HG02759 (cell line): Measurements from ENCODE around the gene ZNF691.
"Not testable (repeated sequence)": the region's sequence is repeated elsewhere in the genome, so short reads cannot be mapped to it uniquely, and the experiment has no call there.

Experiments used
- ATAC-seq: cut with Tn5 transposase; IDR thresholded peaks from one replicate; pipeline ENCODE4 v1.9.1; 2021; ENCODE audit warnings: mild to moderate bottlenecking, moderate library complexity; ENCODE audit not compliant: unreplicated experiment

Gene ZNF691

DNA sequence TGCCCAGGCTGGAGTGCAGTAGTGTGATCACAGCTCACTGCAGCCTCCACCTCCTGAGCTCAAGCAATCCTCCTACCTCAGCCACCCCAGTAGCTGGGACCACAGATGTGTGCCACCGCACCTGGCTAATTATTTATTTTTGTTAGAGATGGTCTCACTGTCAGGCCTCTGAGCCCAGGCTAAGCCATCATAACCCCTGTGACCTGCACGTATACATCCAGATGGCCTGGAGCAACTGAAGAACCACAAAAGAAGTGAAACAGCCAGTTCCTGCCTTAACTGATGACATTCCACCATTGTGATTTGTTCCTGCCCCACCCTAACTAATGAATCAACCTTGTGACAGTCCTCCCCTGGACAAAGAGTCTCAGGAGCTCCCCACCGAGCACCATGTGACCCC lies 10.1 kb downstream of the ZNF691 start:
- not testable (repeated sequence) for ATAC-seq

DNA sequence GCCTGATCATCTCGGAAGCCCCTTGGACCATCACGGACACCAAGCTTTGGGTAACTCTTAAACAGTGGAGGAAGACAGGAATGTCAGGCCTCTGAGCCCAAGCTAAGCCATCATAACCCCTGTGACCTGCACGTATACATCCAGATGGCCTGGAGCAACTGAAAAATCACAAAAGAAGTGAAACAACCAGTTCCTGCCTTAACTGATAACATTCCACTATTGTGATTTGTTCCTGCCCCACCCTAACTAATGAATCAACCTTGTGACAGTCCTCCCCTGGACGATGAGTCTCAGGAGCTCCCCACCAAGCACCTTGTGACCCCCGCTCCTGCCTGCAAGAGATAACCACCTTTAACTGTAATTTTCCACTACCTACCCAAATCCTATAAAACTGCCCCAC lies 13.0 kb downstream of the ZNF691 start:
- ATAC-seq: not testable (repeated sequence)

DNA sequence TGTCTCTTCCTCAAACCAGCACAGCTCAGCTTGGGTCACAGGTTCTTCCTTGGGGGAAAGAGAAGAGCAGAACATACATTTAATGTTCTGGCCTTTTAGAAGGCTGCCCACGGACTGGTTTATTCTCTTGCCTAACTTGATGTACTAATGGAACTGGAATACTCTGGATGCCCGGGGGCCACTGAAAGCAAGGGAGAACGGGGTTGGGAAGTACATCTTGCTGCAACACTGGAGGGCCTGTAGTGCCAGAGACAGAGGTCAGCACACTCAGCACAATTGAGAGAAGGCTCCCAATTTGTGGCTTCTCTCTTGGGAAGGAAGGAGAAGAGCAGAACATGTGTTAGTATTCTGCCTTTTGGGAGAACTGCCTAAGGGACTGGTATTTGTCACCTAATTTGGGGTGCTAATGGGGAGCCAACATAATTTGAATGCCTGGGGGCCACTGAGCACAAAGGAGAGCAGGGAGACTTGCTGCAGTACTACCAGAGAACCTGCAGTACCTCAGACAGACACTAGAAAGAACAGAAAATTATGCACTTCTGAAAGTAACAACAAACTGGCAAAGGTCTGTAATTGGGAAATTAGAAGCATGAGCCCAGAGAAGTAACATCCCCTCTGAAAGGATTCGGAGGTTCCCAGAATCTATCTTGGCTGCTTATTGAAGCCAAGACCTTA lies 14.1 kb downstream of the ZNF691 start:
- ATAC-seq: no peak

GRCh38 chr1:42861014-42861399 lies 14.6 kb downstream of the ZNF691 start:
- ATAC-seq: no peak

GRCh38 chr1:42866549-42866948 lies 20.1 kb downstream of the ZNF691 start:
- ATAC-seq: no peak

DNA sequence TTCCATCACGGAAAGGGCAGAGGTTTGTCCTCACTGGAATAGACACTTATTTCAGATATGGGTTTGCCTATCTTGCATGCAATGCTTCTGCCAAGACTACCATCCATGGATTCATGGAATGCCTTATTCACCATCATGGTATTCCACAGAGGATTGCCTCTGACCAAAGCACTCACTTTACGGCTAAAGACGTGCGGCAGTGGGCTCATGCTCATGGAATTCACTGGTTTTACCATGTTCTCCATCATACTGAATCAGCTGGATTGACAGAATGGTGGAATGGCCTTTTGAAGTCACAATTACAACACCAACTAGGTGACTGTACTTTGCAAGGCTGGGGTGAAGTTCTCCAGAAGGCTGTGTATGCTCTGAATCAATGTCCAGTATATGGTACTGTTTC lies 22.1 kb downstream of the ZNF691 start:
- ATAC-seq: not testable (repeated sequence)

DNA sequence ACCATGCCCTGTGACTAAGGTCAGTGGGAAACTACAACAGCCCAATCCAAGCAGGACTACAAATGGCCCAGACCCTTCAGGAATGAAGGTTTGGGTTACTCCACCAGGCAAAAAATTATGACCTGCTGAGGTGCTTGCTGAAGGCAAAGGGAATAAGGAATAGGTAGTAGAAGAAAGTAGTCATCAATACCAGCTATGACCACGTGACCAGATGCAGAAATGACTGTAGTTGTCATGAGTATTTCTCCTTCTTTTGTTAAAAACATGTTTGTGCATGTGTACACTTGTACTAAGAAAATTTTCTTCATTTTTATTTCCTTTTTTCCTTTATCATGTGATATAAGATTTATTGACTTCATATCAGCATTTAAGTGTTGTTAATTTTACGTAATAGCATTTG lies 22.8 kb downstream of the ZNF691 start:
- not testable (repeated sequence) for ATAC-seq

DNA sequence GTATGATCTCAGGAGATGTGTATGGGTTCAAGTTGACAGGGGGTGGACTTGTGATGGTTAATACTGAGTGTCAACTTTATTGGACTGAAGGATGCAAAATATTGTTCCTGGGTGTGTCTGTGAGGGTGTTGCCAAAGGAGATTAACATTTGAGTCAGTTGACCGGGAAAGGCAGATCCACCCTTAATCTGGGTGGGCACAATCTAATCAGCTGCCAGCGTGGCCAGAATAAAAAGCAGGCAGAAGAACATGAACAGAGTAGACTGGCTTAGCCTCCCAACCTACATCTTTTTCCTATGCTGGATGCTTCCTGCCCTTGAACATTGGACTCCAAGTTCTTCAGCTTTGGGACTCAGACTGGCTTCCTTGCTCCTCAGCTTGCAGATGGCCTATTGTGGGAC lies 23.3 kb downstream of the ZNF691 start:
- ATAC-seq: not testable (repeated sequence)

- not testable (repeated sequence) for ATAC-seq
These were observed 26.7 kb downstream of the ZNF691 start for GRCh38 chr1:42873108-42873507.

DNA sequence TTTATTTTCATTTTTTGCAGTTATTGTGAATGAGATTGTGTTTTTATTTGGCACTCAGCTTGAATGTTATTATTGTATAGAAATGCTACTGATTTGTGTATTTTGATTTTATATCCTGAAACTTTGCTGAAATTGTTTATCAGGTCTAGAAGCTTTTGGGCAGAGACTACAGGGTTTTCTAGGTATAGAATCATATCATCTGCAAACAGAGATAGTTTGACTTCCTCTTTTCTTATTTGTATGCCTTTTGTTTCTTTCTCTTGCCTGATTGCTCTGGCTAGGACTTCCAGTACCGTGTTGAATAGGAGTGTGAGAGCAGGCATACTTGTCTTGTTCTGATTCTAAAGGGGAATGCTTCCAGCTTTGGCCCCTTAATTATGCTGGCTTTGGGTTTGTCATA lies 27.3 kb downstream of the ZNF691 start:
- no peak for ATAC-seq

- no peak for ATAC-seq
These were observed 29.6 kb downstream of the ZNF691 start for GRCh38 chr1:42876009-42876408.

DNA sequence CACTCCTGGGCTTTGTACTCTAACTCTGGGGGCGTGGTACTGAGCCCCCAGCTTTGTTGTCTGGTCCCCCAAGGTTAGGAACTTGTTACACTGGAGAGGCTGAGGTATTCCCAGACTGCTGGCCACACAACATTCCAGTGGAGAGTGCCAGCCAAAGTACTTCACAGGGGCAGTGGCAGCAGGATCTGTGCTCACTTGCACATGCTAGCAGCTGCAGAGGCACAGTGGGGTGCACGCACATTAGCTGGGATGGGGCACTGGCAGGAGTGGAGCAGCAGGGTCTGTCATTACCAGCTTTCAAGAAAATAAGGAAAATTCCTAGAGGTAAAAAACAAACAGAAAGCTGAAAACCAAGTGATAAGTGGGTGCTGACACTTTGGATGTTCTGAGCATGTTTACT lies 31.0 kb downstream of the ZNF691 start:
- ATAC-seq: no peak

GRCh38 chr1:42880384-42880783 lies 34.0 kb downstream of the ZNF691 start:
- no peak for ATAC-seq

DNA sequence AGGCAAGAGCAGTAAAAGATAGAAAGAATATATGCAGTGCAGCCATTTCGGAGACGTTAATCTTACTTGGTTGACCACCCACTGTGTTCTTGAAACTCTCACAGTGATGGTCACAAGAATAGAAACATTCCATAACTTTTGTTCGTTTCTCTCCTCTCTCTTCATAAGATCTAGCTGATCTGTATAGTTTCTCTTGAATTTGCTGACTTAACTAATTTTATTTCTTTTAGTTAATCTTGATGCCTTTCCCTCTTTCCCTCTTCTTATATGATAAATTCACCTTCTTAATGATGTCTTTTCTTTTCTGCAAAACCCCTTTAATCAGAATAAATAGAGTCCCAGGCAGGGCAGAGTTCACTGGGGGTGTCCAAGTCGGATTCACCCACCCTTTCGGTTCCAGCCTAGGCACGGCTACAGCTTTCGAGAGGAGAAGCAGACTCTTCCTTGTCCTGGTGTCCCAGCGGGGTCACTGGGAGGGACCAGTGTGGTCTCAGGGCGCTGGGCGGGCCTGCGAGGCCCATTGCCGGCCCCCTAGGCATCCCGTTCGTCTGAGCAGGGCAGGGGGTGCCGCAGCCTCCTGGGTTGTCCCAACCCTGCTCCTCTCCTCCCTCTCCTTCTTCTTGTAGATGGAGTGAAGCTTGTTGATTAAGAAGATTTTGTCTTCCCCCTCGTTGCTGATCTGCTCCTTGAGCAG lies 39.8 kb downstream of the ZNF691 start:
- no peak for ATAC-seq

DNA sequence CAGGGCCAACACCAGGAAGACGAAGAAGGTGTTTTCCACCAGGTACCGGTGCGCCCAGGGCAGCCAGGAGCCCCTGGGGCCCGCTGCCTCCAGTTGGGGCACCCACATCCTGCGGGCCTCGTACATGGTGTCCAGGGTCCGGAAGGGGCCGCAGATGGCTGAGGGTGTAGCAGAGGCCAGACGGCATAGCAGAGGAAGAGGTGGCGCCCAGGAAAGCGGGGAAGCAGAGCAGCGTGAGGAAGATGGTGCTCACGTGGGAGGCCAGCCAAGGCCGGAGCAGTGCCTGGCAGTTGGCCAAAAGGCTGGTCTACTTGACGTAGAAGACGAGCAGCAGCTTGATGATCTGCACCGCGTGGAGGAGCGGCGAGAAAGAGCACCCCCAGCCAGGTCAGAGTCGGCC lies 40.4 kb downstream of the ZNF691 start:
- ATAC-seq: no peak

- no peak for ATAC-seq
These were observed 41.0 kb downstream of the ZNF691 start for GRCh38 chr1:42887366-42887765.

DNA sequence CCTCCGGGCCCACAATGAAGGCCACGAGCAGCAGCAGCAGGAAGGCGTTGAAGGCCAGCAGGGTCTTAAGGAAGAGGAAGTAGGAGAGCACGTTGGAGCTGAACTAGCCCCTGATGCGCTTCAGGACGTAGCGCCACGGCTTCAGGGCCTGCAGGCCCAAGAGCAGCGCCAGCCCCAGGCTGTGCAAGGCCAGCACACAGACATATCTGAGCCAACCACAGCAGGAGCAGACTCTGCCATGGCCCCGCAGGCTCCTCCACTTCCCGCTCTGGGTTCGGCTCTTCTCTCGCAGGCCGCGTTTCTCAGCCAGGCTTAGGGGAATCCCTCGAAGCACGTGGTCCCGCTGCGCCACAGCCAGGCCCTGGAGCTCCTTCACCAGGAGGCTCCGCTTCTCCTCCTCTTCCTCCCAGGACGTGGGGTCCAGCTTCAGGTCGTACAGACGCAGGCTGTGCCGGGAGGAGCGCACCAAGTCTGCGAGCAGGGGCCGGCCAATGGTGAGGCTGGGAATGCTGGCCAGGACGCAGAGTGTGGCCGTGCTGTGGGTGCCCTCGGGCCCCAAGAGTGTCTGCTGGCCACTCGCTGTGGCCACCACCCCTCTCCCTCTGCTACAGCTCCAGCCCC lies 41.7 kb downstream of the ZNF691 start:
- no peak for ATAC-seq

GRCh38 chr1:42889264-42889663 lies 42.9 kb downstream of the ZNF691 start:
- no peak for ATAC-seq

DNA sequence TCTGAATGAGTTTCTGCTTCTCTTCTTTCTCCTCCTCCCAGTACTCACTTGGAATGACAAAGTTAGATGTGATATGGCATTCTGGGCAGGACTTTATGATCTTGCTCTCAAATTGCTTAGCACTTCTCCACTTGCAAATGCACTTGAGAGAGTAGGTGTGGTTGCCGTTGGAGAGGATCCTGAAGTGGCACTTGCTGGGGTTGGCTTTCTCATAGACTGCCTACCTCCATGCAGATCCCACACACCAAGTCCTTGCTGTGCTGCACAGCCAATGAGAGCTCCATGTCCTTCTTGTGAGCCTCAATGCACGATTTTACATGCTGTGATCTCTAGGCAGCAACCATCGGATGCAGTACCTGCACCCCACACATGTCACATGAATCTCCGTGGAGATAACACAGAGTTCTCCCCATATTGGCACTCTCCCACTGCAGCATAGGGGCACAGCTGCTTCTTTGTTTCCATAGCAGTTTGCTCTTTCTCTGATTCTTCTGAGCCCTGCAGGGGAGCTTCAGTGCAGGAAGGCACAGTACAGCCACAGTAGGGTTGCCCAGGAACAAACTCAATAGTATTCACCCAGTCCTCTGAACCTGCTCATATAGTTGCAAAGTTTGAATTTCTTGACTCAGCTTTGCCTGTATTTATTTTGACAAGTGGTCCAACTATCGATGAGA lies 45.2 kb downstream of the ZNF691 start:
- no peak for ATAC-seq

DNA sequence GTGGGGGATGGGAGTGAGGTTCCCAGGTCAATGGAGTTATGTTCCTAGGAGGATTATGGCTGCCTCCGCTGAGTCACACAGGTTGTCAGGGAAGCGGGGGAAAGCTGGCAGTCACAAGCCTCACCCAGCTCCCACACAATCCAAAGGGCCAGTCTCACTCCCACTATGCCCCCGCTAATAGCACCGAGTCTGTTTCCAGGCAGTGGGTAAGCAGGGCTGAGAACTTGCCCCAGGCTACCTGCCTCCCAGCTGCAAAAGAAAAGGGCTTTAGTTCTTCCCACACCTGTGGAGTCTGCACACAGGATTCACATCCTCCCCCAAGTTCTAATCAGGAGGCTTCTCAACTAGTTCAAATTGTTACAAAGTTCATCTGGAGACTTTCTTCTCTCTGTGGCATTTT lies 53.5 kb downstream of the ZNF691 start:
- not testable (repeated sequence) for ATAC-seq
